Astrocyte of the spinal cord (primary cell): ENCODE measurements around the gene HNF1A.
"Not testable (repeated sequence)": the region's sequence is repeated elsewhere in the genome, so short reads cannot be mapped to it uniquely, and the experiment has no call there.

Source experiments
- DNase-seq: peaks from one replicate; pipeline ENCODE4 v3.0.0; 2011; ENCODE audit warnings: low read depth, low spot score
- H3K4me3 ChIP-seq: 2 replicates; pipeline ENCODE4 v1.5.1; 2011; ENCODE audit warnings: low read depth, mild to moderate bottlenecking, low read length, moderate library complexity
- in situ Hi-C: cut with HindIII; loops from 2 replicates; pipeline ENCODE4 v1.10.0; 2017; ENCODE audit warnings: low sequenced_read_pairs
- TF ChIP-seq, protein P1 (sequence below): IDR thresholded peaks from 2 replicates; pipeline ENCODE4 v1.5.1; 2012; ENCODE audit warnings: low read depth, mild to moderate bottlenecking, low read length, inconsistent platforms

The HNF1A gene

DNA sequence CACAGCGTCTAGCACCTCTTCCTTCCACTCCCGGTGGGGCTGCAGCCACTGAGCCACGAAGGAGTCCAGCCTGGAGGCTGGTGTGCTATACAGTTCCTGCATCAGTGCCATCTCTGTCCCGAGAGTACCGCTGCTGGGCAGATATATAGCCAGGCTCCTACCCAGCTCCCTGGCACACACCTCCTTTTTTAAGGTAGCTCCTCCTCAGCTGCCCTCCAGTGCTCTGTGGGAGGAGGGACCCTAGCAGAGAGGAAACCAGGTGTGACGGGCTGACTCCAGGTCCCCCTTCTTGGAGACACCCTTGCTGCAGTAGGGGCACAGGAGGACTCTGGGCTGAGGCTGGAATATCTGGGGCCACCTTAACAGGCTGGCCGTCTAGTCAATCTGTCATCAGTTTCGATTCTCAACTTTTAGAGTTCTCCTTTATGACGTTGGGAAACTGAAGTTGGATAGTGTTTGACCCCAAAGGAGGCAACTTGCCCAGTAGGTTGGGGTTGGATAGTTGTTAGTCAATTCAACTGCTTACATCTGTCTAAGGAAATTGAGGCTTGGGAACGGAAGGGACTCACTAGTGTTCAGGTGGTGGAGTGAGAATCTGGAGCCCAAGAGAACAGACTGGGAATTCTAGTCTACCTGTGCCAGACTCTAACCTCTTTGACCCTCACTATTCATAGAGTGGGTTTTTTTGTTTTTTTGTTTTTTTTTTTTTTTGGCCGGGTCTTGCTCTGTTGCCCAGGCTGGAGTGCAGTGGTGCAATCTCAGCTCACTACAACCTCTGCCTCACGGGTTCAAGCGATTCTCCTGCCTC, 60.7 kb downstream of the HNF1A start, which contains the start of gene OASL:
TSS of gene OASL (minus strand) at position 386 of the 808 bp plus-strand sequence. CDS start at position 111, 275 bp downstream.
- no peak within 1 kb of the TSS for H3K4me3 ChIP-seq
- in situ Hi-C loops = no loop called here
- TF ChIP-seq, protein P1, sequence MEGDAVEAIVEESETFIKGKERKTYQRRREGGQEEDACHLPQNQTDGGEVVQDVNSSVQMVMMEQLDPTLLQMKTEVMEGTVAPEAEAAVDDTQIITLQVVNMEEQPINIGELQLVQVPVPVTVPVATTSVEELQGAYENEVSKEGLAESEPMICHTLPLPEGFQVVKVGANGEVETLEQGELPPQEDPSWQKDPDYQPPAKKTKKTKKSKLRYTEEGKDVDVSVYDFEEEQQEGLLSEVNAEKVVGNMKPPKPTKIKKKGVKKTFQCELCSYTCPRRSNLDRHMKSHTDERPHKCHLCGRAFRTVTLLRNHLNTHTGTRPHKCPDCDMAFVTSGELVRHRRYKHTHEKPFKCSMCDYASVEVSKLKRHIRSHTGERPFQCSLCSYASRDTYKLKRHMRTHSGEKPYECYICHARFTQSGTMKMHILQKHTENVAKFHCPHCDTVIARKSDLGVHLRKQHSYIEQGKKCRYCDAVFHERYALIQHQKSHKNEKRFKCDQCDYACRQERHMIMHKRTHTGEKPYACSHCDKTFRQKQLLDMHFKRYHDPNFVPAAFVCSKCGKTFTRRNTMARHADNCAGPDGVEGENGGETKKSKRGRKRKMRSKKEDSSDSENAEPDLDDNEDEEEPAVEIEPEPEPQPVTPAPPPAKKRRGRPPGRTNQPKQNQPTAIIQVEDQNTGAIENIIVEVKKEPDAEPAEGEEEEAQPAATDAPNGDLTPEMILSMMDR = no peak
- DNase-seq = no peak

DNA sequence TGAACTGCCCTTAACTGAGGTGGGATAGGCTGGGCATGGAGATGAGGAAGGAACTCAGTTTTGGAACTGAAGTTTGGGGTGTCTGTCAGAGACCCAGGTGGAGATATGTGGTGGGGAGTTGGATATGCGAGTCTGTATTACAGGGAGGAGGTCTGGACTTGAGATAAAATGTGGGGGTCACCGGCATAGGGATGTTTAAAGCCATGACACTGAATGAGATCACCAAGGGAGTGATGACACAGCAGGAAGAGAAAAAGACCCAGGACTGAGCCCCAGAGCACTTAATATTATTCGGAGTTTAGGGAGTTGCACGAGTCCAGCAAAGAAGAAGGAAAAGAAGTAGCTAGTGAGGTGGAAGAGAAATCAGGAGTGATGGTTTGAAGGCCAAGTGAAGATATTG, 64.7 kb downstream of the HNF1A start:
- H3K4me3 ChIP-seq = no peak overlapping the region
- no peak for DNase-seq
- in situ Hi-C loops = no loop called here
- TF ChIP-seq, protein P1 = no peak

DNA sequence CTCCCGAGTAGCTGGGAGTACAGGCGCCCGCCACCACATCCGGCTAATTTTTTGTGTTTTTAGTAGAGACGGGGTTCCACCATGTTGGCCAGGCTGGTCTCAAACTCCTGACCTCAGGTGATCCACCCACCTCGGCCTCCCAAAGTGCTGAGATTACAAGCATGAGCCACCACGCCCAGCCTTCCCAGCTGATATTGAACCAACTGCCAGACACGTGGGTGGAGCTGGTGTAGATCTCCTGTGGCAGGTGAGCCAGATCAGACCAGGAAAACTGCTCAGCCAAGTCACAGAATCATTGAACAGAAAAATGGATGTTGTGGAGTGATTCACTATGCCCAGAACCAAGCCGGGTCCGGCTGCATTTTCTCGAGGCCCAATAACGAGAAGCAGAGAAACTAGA, 69.1 kb downstream of the HNF1A start:
- H3K4me3 ChIP-seq, in situ Hi-C loops, DNase-seq: not testable (repeated sequence)

DNA sequence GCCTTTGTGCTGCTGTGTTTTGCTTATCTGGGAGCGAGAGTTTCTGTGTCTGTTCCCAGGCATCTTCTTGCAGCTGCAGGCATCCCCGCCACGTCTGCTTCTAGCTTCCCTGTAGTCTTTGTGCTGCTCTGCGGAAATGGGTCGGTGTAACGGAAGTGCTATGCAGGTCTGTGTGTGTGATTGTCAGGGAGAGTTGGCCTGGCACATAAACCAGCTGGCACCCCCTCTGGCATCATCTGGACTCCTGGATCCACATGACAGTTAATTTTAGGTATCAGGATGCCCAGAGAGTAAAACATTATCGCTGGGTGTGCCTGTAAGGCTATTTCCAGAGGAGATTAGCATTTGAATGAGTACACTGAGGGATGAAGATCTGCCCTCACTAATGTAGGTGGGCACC, 70.1 kb downstream of the HNF1A start:
- in situ Hi-C loops = no loop called here
- TF ChIP-seq, protein P1 = no peak
- DNase-seq = no peak
- no peak overlapping the region for H3K4me3 ChIP-seq

DNA sequence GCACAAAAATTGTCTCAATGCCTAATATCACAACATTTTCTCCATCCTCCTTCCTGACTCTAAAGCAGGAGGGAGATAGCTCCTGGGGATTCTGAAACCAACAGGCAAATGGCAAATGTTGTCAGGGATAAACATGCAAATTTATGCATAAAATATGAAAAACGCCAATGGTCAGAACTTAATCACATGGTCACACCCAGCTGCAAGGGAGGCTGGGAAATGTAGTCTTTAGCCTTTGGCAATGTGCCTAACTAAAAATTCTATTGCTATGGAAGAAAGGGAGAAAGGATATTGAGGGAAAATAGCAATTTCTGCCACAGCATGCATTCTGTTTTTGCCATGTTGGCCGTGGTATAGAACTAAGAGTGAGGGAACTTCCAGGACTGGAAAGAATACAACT, 72.4 kb downstream of the HNF1A start:
- H3K4me3 ChIP-seq = no peak overlapping the region
- in situ Hi-C loops = no loop called here
- DNase-seq = no peak
- TF ChIP-seq, protein P1 = no peak
